NCI-H1694 treated with DMSO at 0.1 percent for 48 hours (cell line): ENCODE measurements around the gene CD33.
"Not testable (repeated sequence)": the region's sequence is repeated elsewhere in the genome, so short reads cannot be mapped to it uniquely, and the experiment has no call there.

Source experiments
- DNase-seq: peaks from one replicate; lab custom pipeline; 2025; lab: John Stamatoyannopoulos, UW

The CD33 gene

GRCh38 chr19:51224898-51225393 is at the start of gene CD33:
TSS of gene CD33 (plus strand) at chr19:51225080. CDS start at chr19:51225119, 39 bp downstream.
- not testable (repeated sequence) for DNase-seq

DNA sequence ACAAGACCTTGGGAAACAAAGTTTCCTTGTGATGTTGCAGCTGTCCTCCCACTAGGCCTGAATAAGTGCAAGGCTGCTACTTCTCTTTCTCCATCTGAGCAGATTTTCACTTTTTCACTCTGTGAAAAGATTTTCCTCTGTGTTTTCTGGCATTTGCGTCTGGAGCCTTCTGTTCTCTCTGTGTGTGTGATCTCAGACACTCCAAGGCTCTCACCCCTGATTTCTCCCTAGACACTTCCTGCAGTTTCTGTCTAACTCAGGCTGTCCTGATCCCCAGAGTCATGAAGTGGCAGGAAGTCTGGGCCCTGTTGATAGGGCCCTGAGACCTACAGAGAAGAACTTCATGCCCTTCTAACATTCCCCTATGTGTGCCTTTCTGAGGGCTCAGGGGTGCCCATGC is 45.6 kb upstream of the CD33 start:
- no peak for DNase-seq

DNA sequence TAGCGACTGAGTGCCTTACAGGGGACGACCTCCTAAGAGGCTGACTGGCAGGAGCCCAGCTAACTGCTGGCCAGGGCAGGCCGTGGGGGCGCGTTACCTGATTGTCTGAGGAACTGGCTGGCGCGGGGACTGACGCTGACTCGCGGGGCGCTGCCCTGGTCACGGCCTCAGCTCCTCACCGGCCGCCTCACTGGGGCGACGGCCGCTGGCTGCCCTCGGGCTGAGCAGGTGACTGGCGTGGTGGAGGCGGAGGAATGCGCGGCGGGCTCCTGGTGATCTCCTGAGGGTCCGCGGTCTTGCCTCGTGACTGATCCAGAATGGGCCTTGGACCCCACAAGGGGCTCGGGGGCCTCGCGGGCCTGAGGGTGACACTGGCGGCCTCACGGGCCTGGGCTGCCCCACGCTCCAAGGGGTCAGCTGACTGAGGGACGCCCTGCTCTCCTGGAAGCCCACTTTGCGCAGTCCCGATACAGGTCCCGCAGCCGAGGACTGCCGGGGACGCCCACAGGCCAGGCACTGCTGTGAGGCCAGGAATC is 43.4 kb upstream of the CD33 start:
- no peak for DNase-seq

DNA sequence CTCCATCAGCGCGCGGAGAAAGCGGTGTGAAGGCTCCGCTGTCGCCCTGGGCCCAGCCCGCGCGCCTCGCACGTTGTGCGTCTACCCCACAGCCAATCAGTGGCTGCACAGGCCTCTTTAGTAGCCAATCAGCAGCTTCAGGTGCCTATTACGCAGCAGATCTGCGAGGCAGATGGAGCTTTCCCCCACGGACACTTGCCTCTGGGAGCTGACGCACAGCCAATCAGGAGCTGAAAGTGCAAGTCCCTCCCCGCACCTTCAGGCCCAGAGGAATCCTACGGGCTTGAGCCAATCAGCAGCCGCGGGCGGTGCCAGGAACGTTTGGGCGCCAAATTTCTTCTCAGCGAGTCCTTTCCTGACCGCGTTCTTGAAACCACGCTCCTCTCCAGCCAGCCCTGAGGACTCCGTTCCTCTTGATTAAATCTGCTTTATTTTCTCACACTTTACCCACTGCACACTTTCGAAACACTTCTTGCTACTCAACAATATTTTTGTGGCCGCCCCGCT is 42.9 kb upstream of the CD33 start:
- no peak for DNase-seq

GRCh38 chr19:51183629-51184028 is 41.3 kb upstream of the CD33 start:
- DNase-seq = no peak

DNA sequence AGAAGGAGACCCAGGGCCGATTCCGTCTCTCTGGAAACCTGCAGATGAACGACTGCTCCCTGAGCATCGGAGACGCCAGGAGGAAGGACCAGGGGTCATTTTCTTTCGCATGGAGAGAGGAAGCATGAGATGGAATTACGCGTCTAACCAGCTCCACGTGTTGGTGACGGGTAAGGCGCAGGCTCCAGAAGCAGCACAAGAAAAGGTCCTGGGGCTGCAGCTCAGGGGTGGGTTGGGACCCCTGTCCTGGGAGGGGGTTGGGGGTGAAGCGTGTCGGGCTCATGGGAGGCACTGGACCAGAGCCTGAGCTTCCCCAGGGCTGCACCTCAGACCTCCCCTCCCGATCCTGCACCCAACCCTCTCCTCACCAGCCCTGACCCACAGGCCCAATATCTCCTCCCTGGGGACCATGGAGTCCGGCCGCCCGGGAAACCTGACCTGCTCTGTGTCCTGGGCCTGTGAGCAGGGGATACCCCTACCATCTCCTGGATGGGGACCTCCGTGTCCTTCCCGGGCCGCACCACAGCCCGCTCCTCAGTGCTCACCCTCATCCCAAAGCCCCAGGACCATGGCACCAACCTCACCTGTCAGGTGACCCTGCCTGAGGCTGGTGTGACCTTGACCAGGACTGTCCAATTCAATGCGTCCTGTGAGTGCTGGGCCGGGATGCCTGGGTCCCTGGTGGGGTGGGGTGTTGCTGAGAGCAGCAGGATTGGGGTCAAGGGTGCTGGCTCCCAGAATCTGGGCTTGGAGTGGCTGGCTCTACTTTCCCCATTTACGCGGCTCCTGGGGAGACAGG is 39.6 kb upstream of the CD33 start:
- no peak for DNase-seq

GRCh38 chr19:51185868-51186215 is 39.0 kb upstream of the CD33 start:
- DNase-seq = no peak

GRCh38 chr19:51186323-51186722 is 38.6 kb upstream of the CD33 start:
- no peak for DNase-seq

GRCh38 chr19:51187395-51188226 is 37.3 kb upstream of the CD33 start:
- no peak for DNase-seq

- DNase-seq = no peak
Observed at GRCh38 chr19:51188227-51188559, 36.7 kb upstream of the CD33 start.

- no peak for DNase-seq
Observed at GRCh38 chr19:51192689-51193088, 32.2 kb upstream of the CD33 start.

GRCh38 chr19:51194527-51195315 is 30.2 kb upstream of the CD33 start:
- no peak for DNase-seq

DNA sequence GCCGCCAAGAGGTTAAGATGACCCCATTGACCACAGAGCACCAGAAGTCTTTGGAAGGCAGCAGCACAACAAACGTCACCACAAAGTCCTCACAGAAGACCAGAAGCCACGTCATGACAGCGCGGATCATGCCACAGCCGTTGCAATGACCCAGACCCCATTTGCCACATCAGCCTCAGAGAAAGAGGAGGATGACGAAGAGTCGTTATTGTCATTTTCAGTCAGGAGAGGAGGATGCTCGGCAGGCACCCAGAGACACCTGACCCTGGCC is 29.6 kb upstream of the CD33 start:
- DNase-seq = no peak

DNA sequence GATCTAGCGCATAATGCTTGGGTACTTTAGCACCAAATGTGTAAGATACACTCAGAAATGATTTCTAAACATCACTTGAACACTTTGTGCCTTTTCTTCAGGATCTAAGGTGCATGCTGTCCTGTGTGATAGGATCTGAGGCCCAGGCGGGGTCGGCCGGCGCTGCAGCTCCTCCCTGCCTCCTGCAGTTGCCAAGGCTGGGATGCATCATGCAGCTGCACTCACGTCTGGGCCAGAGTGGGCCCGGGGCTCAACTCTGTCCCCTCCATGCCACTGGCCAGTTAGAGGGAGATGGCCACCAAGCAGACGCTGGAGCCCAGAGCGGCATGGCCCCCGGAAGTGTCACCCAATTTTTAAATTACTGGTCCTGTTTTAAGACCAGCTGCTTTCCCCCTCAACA is 29.3 kb upstream of the CD33 start:
- DNase-seq = no peak

GRCh38 chr19:51196181-51196580 is 28.7 kb upstream of the CD33 start:
- DNase-seq = no peak

- DNase-seq = no peak
Observed at GRCh38 chr19:51198641-51199040, 26.2 kb upstream of the CD33 start.

DNA sequence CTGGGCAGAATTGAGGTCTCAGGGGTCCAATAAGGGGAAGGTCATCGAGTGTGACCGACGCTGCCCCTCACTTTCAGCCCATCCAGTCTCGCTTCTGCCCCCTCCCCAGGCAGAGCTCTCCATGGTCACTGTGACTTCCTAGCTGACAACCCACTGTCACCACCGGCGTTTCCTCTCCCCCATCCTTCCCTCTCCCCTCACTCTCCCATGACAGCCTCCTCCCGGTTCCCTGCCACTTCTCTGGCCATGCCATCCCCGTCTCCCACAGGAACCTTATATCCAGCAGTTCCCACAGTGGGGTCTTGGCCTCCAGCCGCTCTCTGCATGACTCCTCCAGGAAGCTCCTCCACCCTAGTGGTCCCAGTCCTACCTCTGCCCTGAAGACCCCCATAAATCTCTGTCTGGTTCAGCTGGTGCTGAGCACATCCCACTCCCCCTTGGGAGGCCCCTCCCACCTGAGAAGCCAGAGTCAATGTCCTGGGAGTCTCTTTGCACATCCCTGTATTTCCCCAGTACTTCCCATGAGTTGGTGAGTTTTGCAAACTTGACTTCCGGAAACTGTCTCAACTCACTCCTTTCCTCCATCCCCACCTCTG is 24.7 kb upstream of the CD33 start:
- DNase-seq = no peak

DNA sequence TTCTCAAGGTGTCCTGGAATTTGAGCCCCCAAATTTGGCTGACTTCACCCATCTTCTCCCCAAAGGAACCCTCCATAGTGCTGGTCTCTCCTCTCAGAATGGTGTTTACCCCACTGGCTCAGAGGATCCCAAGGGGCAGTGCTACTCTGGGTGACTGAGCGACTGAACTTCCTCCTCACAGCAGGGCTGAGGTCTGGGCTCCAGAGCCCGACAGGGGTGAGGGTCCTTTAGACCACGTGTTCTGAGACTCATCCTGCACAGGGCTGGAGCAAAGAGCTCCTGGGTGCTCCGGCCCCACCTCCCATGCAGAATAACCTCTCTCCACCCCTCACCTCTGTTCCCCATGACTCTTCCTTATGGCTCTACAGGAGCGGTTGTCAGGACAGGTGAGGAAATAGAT is 23.2 kb upstream of the CD33 start:
- no peak for DNase-seq

GRCh38 chr19:51203916-51204315 is 21.0 kb upstream of the CD33 start:
- DNase-seq = no peak

DNA sequence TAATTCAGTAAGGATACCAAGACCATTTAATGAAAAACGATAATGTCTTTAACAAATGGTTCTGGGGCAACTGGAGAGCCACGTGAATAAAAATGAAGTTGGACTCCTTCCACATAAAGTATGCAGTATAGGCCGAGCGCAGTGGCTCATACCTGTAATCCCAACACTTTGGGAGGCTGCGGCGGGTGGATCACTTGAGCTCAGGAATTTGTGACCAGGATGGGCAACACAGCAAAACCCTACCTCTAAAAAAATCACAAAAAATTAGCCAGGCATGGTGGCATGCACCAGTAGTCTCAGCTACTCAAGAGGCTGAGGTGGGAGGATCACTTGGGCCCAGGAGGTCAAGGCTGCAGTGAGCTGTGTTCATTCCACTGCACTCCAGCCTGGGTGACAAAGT is 20.6 kb upstream of the CD33 start:
- no peak for DNase-seq

- no peak for DNase-seq
Observed at GRCh38 chr19:51207747-51208146, 17.1 kb upstream of the CD33 start.

DNA sequence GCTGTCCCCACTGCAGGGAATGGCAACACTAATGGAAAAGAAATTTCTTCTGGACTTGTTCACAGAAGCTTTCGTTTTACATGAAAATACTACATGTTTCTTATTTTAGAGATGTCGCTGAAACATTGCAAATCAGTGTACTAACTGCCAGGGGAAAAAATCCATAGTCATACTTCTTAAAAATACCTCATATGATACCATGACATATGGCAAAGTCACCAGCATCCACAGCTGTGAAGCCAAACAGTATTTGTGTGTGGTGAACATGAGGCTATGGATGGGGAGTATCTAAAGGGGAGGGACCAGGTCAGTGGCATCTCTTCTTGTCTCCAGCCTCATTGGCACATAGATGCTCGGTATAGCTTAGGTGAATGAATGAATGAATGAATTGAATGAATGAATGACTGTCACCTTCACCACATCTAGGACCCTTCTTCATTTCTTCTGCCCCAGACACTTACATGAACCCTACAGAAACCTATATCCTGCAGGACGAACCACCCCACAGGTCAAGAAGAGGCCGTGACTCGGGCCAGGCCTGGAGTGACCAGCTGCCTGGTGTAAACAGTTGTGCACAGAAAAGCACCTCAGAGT is 14.6 kb upstream of the CD33 start:
- DNase-seq = no peak
